ENCODE data around the gene POU4F1.

GRCh38 chr13:78608252-78608687 lies 4.9 kb upstream of the POU4F1 start:
- TF ChIP-seq, protein P1, sequence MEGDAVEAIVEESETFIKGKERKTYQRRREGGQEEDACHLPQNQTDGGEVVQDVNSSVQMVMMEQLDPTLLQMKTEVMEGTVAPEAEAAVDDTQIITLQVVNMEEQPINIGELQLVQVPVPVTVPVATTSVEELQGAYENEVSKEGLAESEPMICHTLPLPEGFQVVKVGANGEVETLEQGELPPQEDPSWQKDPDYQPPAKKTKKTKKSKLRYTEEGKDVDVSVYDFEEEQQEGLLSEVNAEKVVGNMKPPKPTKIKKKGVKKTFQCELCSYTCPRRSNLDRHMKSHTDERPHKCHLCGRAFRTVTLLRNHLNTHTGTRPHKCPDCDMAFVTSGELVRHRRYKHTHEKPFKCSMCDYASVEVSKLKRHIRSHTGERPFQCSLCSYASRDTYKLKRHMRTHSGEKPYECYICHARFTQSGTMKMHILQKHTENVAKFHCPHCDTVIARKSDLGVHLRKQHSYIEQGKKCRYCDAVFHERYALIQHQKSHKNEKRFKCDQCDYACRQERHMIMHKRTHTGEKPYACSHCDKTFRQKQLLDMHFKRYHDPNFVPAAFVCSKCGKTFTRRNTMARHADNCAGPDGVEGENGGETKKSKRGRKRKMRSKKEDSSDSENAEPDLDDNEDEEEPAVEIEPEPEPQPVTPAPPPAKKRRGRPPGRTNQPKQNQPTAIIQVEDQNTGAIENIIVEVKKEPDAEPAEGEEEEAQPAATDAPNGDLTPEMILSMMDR (IDR thresholded peaks at IDR 0.05): no peak
- TF ChIP-seq EP300 (IDR thresholded peaks at IDR 0.05): peak in 1 of 2 donors; percentile 3
